Frontal cortex (tissue), 4 donors: ENCODE results near the gene ASTN2. TPM values are rescaled to one million over a fixed set of nuclear protein-coding genes. Genes with fewer than 3 reads are reported as not detected.
A peak's percentile ranks its signal among the peaks of the same experiment; 100 is the strongest.

ENCODE experiments used
- DNase-seq, 2 donors: peaks; one replicate each; pipeline ENCODE4 v3.0.0; 2012; ENCODE audit warnings: low spot score in 2 of 2
- FAIRE-seq: peaks from 2 replicates; lab custom pipeline; 2012; peaks lifted over from hg19 to GRCh38; lab: Jason Lieb, UNC
- total RNA-seq: library from RNA; depleted of rRNA; stranded (reverse); fragments of >200 nt; gene quantifications from one replicate; pipeline ENCODE4 v1.2.3, GENCODE V29; 2014
- donor health status: control.
- donor health status: control.
- donor health status: control.

ASTN2 gene
- total RNA-seq, 1 donor from 2014 or later, result 23.2 TPM

DNA sequence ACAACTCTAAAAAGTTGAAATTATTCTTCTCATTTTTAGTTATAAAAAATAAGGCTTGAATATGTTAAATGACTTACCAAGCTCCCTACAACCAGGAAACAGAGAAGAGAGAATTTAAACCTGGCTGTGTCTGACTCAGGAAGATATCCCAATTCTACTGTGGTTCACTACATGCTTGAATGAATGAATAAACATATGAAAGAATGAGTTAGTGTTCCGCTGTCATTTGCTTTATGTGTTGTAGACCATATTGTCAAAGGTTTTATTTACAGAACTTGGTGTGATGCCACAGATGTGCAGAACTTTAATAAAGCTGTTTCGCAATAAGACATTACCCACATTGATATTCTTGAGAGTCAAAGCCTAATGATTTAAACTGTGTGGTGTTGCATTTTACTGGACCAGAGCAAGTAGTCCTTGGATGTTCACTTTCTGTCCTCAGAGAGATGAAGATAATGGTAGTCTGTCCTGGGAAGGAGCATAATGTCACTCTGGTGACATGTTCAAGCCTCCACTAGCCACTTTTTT is 414.6 kb downstream of the ASTN2 start:
- DNase-seq (no peak), FAIRE-seq (no peak)

DNA sequence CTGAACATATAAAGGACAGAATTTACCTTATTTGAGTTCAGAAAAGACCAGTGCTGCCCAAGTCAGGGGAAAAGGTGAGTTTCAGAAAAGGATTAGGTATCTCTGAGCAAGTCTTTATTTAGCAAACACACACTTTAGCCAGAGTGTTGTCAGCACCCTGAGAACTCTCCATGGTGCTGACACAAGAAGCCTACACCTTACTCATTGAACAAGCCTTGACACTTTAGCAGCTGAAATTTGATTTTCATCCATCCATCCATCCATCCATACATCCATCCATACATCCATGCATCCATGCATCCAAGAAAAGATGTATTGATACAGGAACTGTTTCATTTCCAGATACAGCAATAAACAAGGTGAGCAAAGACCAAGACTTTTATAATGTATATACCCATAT is 416.6 kb downstream of the ASTN2 start:
- no peak for FAIRE-seq
- DNase-seq, result no peak

DNA sequence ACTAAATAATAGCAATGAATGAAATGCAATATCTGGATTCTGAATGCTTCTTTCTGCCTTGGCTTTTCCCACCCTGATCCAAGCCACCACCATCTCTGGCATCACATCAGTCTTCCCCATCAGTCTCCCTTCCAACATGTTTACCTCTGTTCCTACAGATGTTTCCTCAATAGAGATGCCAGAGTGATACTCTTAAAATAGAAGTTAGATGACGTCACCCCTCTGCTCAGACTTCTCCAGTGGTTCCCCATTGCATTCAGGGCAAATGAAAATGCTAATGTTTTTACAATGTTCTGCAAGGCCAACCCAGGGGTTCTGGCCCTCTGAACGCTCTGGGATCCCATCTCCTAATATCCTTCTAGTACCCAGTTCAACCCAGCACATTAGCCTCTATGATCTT is 422.0 kb downstream of the ASTN2 start:
- FAIRE-seq (no peak), DNase-seq (no peak)

- FAIRE-seq (no peak), DNase-seq (no peak)
Observed at GRCh38 chr9:116991051-116991450, 423.8 kb downstream of the ASTN2 start.

- FAIRE-seq (no peak), DNase-seq (no peak)
Observed at GRCh38 chr9:116990592-116990991, 424.3 kb downstream of the ASTN2 start.

- DNase-seq (no peak), FAIRE-seq (no peak)
Observed at GRCh38 chr9:116987721-116988485, 427.0 kb downstream of the ASTN2 start.

DNA sequence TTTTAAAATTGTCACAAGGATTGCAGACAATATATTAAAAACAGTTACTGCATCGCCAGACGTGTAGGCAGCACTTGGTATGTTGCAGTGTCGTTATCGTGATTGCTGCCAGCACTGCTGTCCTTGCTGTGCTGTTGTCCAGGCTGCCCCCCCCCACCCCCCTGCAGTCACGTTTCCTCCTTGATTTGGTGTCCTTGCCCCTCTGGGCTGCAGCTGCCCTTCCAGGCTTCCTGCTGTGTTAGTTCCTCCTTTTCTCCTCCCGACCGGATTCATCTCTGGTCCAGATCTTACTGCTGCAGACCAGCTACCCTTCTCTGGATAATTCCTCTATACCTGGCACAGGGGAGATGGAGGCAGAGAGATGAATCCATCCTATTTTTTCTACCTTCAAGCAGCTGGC is 428.8 kb downstream of the ASTN2 start:
- DNase-seq, result no peak
- no peak for FAIRE-seq

DNA sequence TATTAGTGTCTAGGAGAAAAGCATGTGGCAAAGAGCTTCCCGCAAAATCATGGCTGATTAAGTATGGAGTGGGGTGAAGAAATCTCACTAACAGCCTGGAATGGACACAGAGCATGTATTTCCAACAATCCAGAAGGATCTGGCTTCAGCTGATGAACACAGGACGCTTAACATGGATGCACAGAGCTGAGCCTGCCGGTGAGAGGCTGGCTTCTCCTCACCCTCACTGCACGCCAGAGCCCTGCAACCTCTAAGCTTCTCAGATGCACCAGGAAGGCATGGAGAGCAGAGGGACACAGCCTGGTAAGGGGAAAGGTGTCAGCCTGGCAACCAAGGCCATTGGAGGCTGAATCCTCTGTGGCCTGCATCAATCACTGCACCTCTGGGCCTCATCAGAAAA is 429.3 kb downstream of the ASTN2 start:
- DNase-seq, result no peak
- FAIRE-seq, result no peak

DNA sequence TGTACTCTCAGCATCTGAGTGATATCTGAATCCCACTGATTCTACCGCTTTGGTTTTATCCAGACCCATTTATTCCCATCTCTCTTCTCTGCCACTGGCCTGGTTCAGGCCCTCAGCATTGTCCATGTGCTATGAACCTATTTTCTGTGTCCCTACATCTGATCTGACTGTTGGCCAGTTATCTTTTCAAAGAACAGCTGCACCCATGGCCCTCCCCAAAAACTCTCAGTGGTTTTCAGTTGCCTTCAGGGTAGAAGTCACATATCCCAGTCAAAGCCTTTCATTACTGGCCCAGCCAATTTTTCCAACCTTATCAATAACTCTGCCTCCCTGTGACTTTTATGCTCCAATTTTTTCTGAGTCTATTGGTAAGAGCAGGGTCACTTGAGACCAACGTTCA is 430.7 kb downstream of the ASTN2 start:
- DNase-seq, result no peak
- no peak for FAIRE-seq

GRCh38 chr9:116980582-116981120 is 434.2 kb downstream of the ASTN2 start:
- DNase-seq, result no peak

GRCh38 chr9:116979456-116979855 is 435.4 kb downstream of the ASTN2 start:
- FAIRE-seq (no peak), DNase-seq (no peak)

More at GRCh38 chr9:116980582-116981120, 434.2 kb downstream of the ASTN2 start:
- FAIRE-seq, result no peak

DNA sequence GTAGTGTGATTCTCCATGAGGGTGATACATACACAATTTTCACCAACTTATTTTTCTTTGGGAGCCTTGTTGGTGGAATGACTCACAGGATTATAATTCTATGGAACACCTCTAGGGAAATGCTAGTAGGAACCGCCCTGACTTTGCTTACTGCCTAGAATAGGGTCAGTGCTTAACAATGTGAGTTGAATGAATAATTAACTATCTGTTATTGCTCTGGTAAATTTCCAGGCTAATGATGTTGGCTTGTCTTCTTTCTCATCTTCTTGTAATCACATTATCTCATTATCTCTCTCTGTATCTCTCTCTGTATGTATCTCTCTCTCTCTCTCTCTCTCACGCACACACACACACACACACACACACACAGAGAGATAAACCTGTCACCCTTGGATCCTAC is 436.7 kb downstream of the ASTN2 start:
- FAIRE-seq (no peak), DNase-seq (no peak)

- DNase-seq (no peak), FAIRE-seq (no peak)
Observed at GRCh38 chr9:116975126-116975525, 439.7 kb downstream of the ASTN2 start.

- FAIRE-seq (no peak), DNase-seq (no peak)
Observed at GRCh38 chr9:116966199-116966598, 448.7 kb downstream of the ASTN2 start.

GRCh38 chr9:116964258-116964657 is 450.6 kb downstream of the ASTN2 start:
- FAIRE-seq (no peak), DNase-seq (no peak)

DNA sequence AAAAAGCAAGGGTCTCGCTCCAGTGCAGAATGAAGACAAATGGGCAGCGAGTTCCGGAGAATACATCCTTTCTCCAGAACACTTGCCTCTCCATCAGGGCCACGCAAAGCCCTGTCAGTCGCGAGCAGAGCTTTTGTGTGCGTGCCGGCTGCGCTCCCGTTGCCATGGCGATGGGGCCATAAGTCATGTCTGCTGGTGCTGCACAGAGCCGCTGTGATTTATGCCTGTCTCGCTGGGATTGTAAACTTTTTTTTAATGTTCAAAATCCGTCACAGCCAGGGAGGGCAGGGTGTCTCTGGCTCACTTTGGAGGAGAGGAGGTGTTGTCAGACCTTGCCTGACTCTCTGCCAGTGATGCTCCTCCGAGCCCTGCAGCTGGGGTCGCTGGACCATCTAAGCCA is 455.0 kb downstream of the ASTN2 start:
- DNase-seq (peak in 1 of 2 donors; percentile 12), FAIRE-seq (no peak)

GRCh38 chr9:116958881-116959280 is 456.0 kb downstream of the ASTN2 start:
- no peak for FAIRE-seq
- no peak for DNase-seq

GRCh38 chr9:116954731-116955130 is 460.1 kb downstream of the ASTN2 start:
- DNase-seq, result no peak

GRCh38 chr9:116953271-116953670 is 461.6 kb downstream of the ASTN2 start:
- no peak for FAIRE-seq
- DNase-seq, result no peak

More at GRCh38 chr9:116954731-116955130, 460.1 kb downstream of the ASTN2 start:
- FAIRE-seq, result no peak

DNA sequence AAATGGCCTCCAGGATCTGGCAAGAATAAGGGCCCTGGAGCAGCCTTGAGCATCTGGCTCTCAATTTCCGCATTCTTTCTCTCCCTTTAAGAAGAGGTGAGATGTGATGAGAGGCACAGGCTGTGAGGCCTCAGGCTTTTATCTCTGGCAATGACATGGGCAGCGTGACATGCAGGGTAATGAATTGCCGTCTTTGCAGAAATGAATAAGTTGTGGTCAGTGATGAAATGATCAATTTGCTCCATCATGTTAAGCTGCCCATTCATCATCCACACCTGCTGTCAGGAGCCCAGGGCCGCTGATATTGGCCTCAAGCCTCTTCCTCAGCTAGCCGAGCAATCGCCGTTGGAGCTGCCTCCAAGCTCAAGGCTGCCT is 462.4 kb downstream of the ASTN2 start:
- DNase-seq (no peak), FAIRE-seq (no peak)

DNA sequence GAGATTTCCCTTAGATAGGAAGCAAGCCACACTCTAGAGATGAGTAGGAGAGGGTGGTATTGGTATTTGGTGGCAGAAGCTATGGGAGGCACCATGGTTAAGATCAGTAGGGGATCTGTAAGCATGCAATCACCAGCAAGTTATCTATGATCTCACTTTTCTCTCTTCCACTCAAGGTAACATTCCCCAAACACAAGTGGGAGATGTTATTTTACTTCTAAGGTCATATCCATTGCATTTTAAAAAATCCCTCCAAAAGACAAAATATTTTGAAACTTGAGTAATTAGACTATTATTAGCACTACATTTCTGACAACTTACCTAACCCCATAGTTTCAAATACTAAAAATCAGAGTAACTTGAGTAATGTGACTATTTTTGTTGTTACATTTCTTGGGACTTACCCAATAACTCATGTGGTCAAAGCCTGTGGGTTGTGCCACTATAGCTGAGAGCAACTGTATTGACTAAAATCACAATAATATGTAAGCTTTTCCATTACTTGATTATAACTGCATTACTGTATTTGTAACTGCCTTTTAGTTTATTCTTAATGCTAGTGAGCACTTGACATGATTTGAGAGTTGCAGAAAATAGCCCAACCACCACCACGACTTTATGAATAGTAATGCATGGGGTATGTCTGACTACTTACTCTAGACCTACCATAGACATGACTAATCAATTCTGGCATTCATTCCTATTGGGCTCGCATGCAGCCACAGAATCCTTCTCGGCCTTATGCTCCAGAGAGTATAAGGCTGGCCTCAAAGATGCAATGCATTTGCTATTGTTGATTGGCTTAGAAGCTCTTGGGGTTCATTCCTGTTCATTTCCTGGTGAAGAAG is 463.0 kb downstream of the ASTN2 start:
- DNase-seq (no peak), FAIRE-seq (no peak)
